Mucosa of descending colon (tissue), 3 donors: ENCODE measurements around the gene ITGA5. TPM values are rescaled to one million over a fixed set of nuclear protein-coding genes. Genes with fewer than 3 reads are reported as not detected.

Experiments
- ATAC-seq: fragments of 200-7000 bp; cut with Tn5 transposase; one replicate; pipeline ENCODE4 v1.9.1; 2020; ENCODE audit warnings: mild to moderate bottlenecking, moderate library complexity
- DNase-seq, 3 donors: peaks; one replicate each; pipeline ENCODE4 v3.0.0-alpha.2; 2020
- H3K36me3 ChIP-seq: fragments of 200-600 bp; one replicate; pipeline ENCODE4 v1.8.0; 2021; ENCODE audit warnings: low read depth, mild to moderate bottlenecking
- H3K4me1 ChIP-seq: fragments of 200-600 bp; one replicate; pipeline ENCODE4 v1.8.0; 2021; ENCODE audit warnings: low read depth, mild to moderate bottlenecking
- H3K4me3 ChIP-seq: fragments of 200-600 bp; one replicate; pipeline ENCODE4 v1.8.0; 2021; ENCODE audit warnings: mild to moderate bottlenecking
- H3K9me3 ChIP-seq: fragments of 200-600 bp; one replicate; pipeline ENCODE4 v1.8.0; 2021; ENCODE audit warnings: mild to moderate bottlenecking
- CTCF ChIP-seq: fragments of 200-600 bp; IDR thresholded peaks from one replicate; pipeline ENCODE4 v1.8.0; 2022; ENCODE audit warnings: antibody characterized with exemption, mild to moderate bottlenecking
- intact Hi-C, 2 donors: fragments of 100-400 bp; cut with DNase I in 1 of 2; cut with micrococcal nuclease in 1 of 2; formaldehyde crosslinking; loops; one replicate each; pipeline versions ENCODE4 v1.11.0 to v1.11.1; 2022; cut with DNase I, micrococcal nuclease
- total RNA-seq, 3 donors: library from RNA; stranded (reverse); fragmentation: NEBNext Ultra II Directional in 2 of 3; extraction: Animal tissue kit (Norgen Biotek cat#: 25700) in 2 of 3; gene quantifications; one replicate each; pipeline versions ENCODE4 v1.2.1 to v1.2.4, GENCODE V29; 2021 to 2023
- donor health status: DM: no; HTN: no; CAD: no; lungs with moderate emphysema.
- donor health status: DM: no; HTN: no; CAD: no.
- donor health status: DM: no; HTN: yes; CAD: no.

The ITGA5 gene
- total RNA-seq, 3 donors from 2014 or later: 8.0 to 201 (median 61.8) TPM

DNA sequence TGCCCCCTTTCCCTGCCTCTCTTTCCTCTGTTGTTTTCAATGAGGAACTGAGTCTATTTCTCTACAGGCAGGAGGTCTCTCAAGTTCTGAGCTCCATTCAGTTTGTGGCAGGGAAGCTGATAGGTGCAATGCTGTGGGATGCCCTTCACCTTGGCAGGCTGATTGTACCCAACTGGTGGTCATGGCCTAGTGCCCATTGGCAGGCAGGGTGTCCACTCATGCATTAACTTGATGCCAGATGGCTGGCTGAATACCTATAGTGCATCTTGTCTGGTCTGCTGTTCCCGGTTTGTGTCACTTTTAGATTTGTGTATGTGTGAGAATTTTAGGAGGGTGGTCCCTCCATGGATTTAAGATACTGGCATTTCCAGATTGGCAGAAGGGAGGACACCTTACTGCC lies 20.0 kb upstream of the ITGA5 start:
- Histone ChIP-seq H3K36me3 (no peaks in the 10 kb centered on the region), H3K4me3 (no peak overlapping the region), H3K4me1 (no peaks in the 10 kb centered on the region), H3K9me3 (no peaks in the 10 kb centered on the region)
- intact Hi-C loops: loop anchor here (5.0 kb wide), 2 partner anchors 37 to 42 kb away; no protein-coding TSS in a partner anchor
- no peak for TF ChIP-seq CTCF
- no peak for ATAC-seq
- DNase-seq: no peak

DNA sequence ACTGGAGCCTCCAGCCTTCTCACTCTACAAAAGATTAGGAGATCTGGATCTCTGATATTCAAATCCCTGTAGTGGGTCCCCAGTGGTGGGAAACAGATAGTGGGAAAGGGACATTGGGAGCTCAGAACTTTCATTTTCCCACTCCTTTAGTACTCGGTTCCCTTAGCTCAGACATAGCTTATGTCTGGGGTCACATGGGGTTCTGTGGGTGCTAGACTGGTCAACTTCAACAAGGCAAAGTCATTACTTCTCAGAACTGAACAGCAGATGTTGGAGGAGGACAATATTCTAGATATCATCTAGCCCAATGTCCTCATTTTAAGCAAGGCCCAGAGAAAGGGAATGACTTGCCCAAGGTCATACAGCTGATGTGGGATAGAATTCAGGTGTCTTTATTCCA lies 19.5 kb upstream of the ITGA5 start:
- no peaks in the 10 kb centered on the region for H3K4me1 ChIP-seq
- DNase-seq (no peak), ATAC-seq (no peak)
- no peak overlapping the region for H3K4me3 ChIP-seq
- H3K36me3 ChIP-seq: no peaks in the 10 kb centered on the region
- intact Hi-C loops: loop anchor here (5.0 kb wide), 2 partner anchors 36 to 41 kb away; no protein-coding TSS in a partner anchor
- no peaks in the 10 kb centered on the region for H3K9me3 ChIP-seq
- TF ChIP-seq CTCF: no peak

- no peak overlapping the region for H3K4me3 ChIP-seq
- H3K36me3 ChIP-seq: no peaks in the 10 kb centered on the region
- ATAC-seq (no peak), DNase-seq (no peak)
- H3K4me1 ChIP-seq: no peaks in the 10 kb centered on the region
- TF ChIP-seq CTCF: no peak
- no peaks in the 10 kb centered on the region for H3K9me3 ChIP-seq
- intact Hi-C loops: loop anchor here (5.0 kb wide), 2 partner anchors 35 to 40 kb away; no protein-coding TSS in a partner anchor
Measured at GRCh38 chr12:54437697-54438096, 18.6 kb upstream of the ITGA5 start.

DNA sequence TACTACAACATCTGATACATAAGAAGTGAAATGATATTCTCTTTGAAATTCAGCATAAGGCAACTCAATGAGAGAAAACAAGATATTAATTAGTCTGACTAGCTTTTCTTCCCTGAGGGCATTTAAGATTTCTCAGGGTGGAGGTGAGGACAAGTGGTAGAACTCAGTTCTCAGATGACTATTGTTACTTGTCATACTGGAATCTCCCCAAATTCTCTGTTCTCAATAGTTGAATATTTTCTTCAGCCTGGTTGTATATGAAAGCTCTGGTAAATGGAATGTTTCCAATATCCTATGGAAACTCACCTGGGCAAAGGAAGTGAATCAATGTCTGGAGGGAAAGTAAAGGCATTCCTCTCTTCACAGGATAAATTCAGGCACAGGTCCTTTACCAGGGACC lies 18.2 kb upstream of the ITGA5 start:
- H3K4me1 ChIP-seq: peaks cover 4% of the 10 kb centered on the region
- intact Hi-C loops: loop anchor here (5.0 kb wide), 2 partner anchors 35 to 40 kb away; no protein-coding TSS in a partner anchor
- no peak for ATAC-seq

DNA sequence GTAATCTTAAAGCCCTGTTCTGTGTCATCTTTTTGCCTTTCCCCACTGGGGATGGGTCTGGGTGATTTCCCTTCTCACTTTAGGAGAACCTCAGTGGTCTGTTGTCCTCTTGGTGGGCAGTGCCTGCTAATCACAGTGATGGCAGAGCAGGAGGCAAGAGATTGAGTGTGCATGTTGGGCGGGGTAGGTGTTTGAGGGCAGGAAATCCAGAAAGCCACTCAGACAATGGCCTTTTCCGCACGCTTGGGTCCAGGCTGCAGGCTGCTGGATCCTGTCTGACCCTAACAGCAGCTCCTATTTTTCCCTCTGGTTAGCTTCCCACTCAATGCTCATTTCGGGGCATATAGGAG lies 13.7 kb upstream of the ITGA5 start:
- H3K4me1 ChIP-seq: peaks cover 12% of the 10 kb centered on the region

More for the DNA sequence above, 18.2 kb upstream of the ITGA5 start:
- DNase-seq: no peak
- no peak for TF ChIP-seq CTCF
- H3K4me3 ChIP-seq: no peak overlapping the region
- no peaks in the 10 kb centered on the region for H3K36me3 ChIP-seq
- no peaks in the 10 kb centered on the region for H3K9me3 ChIP-seq

More for the DNA sequence above, 13.7 kb upstream of the ITGA5 start:
- no peaks in the 10 kb centered on the region for H3K36me3 ChIP-seq
- no peak for DNase-seq
- ATAC-seq: no peak
- no peak overlapping the region for H3K4me3 ChIP-seq
- no peaks in the 10 kb centered on the region for H3K9me3 ChIP-seq
- no peak for TF ChIP-seq CTCF
- intact Hi-C loops: no loop called here
